ENCODE data around the gene KCND3. TPM values are rescaled to one million over a fixed set of nuclear protein-coding genes. Genes with fewer than 3 reads are reported as not detected.

The KCND3 gene
- total RNA-seq, 4 donors from 2014 or later: 7.4 to 20.4 (median 9.8) TPM

DNA sequence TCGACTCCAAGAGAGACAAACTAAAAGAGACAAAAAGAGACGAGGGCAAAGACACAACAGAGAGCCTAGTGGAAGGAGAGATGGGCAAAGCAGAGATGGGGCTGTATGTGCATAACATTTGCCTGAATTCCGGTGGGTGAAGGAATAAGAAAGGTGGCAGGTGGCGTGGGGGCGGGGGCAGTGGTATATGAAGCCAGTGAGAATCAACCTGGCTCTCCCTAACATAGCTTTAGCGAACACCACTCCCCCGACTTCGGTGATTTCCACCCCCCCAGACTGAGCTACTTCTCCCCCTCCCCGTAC lies 251.4 kb downstream of the KCND3 start:
- no peak overlapping the region for H3K4me3 ChIP-seq (ENCODE audit: low read depth, poor library complexity, severe bottlenecking)
- DNase-seq (ENCODE audit: low spot score in 2 of 2): no peak
- intact Hi-C loops (cut with DNase I; ENCODE audit: low total_unique reads): no loop called here
- TF ChIP-seq, protein P1, sequence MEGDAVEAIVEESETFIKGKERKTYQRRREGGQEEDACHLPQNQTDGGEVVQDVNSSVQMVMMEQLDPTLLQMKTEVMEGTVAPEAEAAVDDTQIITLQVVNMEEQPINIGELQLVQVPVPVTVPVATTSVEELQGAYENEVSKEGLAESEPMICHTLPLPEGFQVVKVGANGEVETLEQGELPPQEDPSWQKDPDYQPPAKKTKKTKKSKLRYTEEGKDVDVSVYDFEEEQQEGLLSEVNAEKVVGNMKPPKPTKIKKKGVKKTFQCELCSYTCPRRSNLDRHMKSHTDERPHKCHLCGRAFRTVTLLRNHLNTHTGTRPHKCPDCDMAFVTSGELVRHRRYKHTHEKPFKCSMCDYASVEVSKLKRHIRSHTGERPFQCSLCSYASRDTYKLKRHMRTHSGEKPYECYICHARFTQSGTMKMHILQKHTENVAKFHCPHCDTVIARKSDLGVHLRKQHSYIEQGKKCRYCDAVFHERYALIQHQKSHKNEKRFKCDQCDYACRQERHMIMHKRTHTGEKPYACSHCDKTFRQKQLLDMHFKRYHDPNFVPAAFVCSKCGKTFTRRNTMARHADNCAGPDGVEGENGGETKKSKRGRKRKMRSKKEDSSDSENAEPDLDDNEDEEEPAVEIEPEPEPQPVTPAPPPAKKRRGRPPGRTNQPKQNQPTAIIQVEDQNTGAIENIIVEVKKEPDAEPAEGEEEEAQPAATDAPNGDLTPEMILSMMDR (IDR thresholded peaks at IDR 0.05): no peak
- TF ChIP-seq POLR2A (IDR thresholded peaks at IDR 0.05): no peak
- WGBS, 2 donors: 6 to 13% methylated on average over 9 of the region's 9 CpGs

DNA sequence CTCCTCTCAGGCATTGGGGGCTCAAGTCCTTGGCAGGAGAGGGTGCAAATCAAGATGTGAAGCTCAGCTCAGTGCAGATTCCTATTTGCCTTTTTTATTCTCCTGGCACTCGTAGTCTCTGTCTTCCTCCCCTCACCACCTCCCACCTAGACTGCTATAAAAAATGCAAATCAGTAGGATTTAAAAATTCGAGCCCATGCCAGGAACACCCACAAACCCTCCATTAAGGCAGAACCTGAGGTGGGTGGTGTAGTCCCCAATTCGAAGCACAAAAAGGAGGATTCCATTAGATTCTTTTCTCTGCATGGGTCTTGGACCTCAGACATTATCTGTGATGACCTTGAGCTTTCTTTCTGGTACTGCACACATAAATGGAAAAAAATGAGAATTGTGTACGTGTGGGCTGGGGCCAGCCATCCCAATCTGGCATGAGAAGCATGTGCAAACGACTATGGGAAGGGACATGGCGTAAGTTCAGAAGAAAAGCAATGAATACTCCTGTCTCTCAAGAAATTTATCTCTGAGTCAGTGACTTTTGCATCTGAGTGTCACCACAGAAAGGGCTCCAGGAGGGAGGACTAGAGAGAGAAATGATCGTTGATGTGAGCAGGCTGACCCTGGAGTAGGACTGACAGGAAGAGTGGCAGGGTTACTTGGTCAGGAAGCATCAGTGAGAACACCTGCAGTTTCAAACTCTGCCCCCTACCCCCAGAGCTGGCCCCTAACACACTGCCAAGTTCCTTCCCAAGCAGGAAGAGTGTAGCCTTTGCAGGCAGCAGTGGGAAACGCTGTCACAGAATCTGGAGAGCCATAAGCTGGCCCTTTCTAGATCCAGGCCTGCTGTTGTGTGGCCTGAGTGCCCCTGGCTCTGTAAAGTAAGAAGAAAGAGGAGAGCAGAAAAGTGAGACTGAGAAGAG lies 252.0 kb downstream of the KCND3 start:
- 40 to 49% methylated on average over 8 of the region's 8 CpGs for WGBS, 2 donors
- peak in 1 of 2 donors; percentile 82 for DNase-seq (ENCODE audit: low spot score in 2 of 2)
- no peak overlapping the region for H3K4me3 ChIP-seq (ENCODE audit: low read depth, poor library complexity, severe bottlenecking)
- TF ChIP-seq, protein P1 (IDR thresholded peaks at IDR 0.05): no peak
- TF ChIP-seq POLR2A (IDR thresholded peaks at IDR 0.05): no peak
- intact Hi-C loops (cut with DNase I; ENCODE audit: low total_unique reads): no loop called here

DNA sequence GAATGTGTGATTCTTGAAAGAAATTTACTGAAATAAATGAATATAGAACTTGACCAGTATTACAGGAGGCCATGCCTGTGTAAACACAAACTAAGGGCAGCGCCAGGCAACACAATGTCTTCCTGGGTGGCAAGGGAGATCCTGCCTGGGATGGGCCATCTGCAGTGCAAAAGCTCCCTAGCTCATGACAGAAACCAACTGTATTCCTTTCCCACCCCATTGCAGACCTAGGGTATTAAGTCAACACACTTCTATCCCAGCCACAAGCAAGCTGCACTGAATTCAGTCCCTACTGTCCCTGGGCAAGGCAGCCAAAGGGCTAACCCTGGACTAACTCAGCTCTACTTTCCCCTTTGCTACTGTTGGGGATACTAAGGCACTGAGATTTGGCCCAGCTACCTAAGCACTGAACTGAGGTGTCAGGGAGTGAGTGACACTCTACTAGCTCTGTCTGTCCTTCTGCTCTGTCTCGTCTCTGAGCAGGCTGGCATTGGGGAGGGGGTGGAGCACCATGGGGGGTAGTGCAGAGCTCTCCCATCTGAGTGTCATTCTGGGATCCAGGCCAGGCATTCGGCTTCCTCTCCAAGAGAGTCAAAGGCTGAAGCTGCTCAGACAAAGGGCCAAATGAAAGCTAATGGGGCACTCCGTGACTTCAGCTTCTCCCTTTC lies 252.8 kb downstream of the KCND3 start:
- intact Hi-C loops (cut with DNase I; ENCODE audit: low total_unique reads): no loop called here
- H3K4me3 ChIP-seq (ENCODE audit: low read depth, poor library complexity, severe bottlenecking): no peak overlapping the region
- peak in 1 of 2 donors; percentile 88 for DNase-seq (ENCODE audit: low spot score in 2 of 2)
- WGBS, 2 donors: 56 to 61% methylated on average over 4 of the region's 4 CpGs
- TF ChIP-seq POLR2A (IDR thresholded peaks at IDR 0.05): no peak
- TF ChIP-seq, protein P1 (IDR thresholded peaks at IDR 0.05): no peak

DNA sequence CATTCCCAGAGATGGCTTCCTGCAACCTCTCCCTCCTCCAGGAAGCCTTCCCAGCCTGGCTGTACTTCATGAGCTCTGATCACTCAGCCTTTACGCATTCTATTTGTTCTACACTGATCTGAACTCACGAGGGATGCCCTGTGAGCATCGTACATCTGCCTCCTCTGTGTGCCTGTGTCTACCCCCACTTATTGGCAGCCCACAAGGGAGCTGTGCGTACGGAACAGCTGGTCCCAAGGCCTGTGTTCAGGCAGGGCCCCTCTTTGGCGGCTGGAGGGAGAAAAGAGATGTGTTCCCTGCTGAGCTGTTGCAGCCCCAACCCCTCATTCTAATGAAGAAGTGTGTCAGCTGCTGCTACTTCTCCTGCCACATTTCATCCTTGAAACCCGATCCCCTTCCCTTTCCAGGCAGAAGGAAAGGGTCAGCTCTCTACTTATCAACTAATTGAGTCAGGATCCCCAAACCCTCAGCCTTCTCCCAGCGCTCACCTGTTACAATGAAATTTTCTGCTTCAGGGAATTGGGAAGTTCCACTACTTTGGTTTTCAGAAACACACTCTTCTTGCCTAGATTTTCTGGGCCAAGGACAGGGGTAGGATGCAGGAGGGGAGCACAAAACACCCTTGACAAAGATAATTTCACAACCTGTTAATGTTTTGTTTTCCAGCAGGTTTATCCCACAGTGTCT lies 253.5 kb downstream of the KCND3 start:
- peak in 1 of 2 donors; percentile 50 for DNase-seq (ENCODE audit: low spot score in 2 of 2)
- TF ChIP-seq POLR2A (IDR thresholded peaks at IDR 0.05): no peak
- TF ChIP-seq, protein P1 (IDR thresholded peaks at IDR 0.05): no peak
- H3K4me3 ChIP-seq (ENCODE audit: low read depth, poor library complexity, severe bottlenecking): no peak overlapping the region
- intact Hi-C loops (cut with DNase I; ENCODE audit: low total_unique reads): no loop called here
- WGBS, 2 donors: 87 to 93% methylated on average over 8 of the region's 8 CpGs

DNA sequence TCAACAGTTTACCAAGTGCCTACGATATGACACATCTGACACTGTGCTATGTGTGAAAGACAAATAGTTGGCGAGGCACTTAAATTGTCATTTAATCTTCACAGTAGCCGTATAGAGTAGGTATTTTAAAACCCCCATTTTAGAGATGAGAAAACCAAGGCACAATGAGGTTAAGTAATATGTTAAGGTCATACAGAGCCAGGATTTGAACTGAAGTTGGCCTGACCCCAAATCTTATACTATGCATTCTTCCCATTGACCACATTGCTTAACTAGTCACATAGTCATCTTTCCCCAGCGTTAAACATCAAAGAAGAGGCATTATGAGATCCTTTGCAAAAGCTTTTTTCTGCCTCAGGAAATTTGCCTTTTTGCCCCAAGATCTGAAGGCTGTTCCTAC lies 254.1 kb downstream of the KCND3 start:
- 86 to 88% methylated on average over 4 of the region's 4 CpGs for WGBS, 2 donors
- TF ChIP-seq POLR2A (IDR thresholded peaks at IDR 0.05): no peak
- TF ChIP-seq, protein P1 (IDR thresholded peaks at IDR 0.05): no peak
- H3K4me3 ChIP-seq (ENCODE audit: low read depth, poor library complexity, severe bottlenecking): no peak overlapping the region
- intact Hi-C loops (cut with DNase I; ENCODE audit: low total_unique reads): no loop called here
- no peak for DNase-seq (ENCODE audit: low spot score in 2 of 2)

All from lower leg skin (tissue), 4 donors.